IMR-90 (cell line): ENCODE measurements around the gene DNAJC12. TPM values are rescaled to one million over a fixed set of nuclear protein-coding genes. Genes with fewer than 3 reads are reported as not detected.

Experiments
- ATAC-seq: fragments of 200-7000 bp; cut with Tn5 transposase; 2 replicates; pipeline ENCODE4 v1.9.1; 2020; ENCODE audit warnings: low read depth, mild to moderate bottlenecking, moderate library complexity
- BruUV-seq: library from RNA; stranded (reverse); fragments of 400-500 nt; replicated peaks from 2 replicates; lab custom pipeline; 2021; lab: Mats Ljungman, UMichigan
- CTCF ChIA-PET: fragments of 300-600 bp; formaldehyde crosslinking; extraction: SDS; loops from one replicate; lab custom pipeline; 2021; ENCODE audit warnings: antibody characterized with exemption; lab: Yijun Ruan, JAX
- POLR2A ChIA-PET: fragments of 300-600 bp; sonication (Branson Sonifier 250); formaldehyde crosslinking; loops from one replicate; lab custom pipeline; 2022; ENCODE audit warnings: antibody characterized with exemption; ENCODE audit not compliant: unreplicated experiment; lab: Charles Lee
- DNase-seq: peaks from one replicate; pipeline ENCODE4 v3.0.0; 2013
- H2AFZ ChIP-seq: replicated peaks from 2 replicates; pipeline ENCODE3; 2013; ENCODE audit warnings: low read length, mild to moderate bottlenecking; ENCODE audit not compliant: poor library complexity
- H2AK5ac ChIP-seq: 2 replicates; pipeline ENCODE4 v1.6.1; 2013; ENCODE audit warnings: low read depth, low read length, inconsistent platforms
- H2AK9ac ChIP-seq: replicated peaks from 2 replicates; pipeline ENCODE3; 2013; ENCODE audit warnings: mild to moderate bottlenecking, low read depth, low read length, moderate library complexity; ENCODE audit not compliant: poor library complexity
- H2BK120ac ChIP-seq: 2 replicates; pipeline ENCODE4 v1.6.1; 2013; ENCODE audit warnings: low read depth, low read length, inconsistent platforms
- H2BK15ac ChIP-seq: 3 replicates; pipeline ENCODE4 v1.6.1; 2013; ENCODE audit warnings: low read depth, low read length, inconsistent platforms
- H2BK20ac ChIP-seq: 2 replicates; pipeline ENCODE4 v1.6.1; 2013; ENCODE audit warnings: low read depth, mild to moderate bottlenecking, inconsistent platforms, low read length, moderate library complexity
- H2BK5ac ChIP-seq: 2 replicates; pipeline ENCODE4 v1.6.1; 2013; ENCODE audit warnings: mild to moderate bottlenecking, low read depth, low read length, inconsistent platforms; ENCODE audit not compliant: poor library complexity, severe bottlenecking
- H3K14ac ChIP-seq: replicated peaks from 2 replicates; pipeline ENCODE4 v1.6.1; 2013; ENCODE audit warnings: low read depth, low read length, inconsistent platforms
- H3K18ac ChIP-seq: 2 replicates; pipeline ENCODE4 v1.6.1; 2013; ENCODE audit warnings: low read depth, low read length, control low read depth
- H3K23ac ChIP-seq: 2 replicates; pipeline ENCODE4 v1.6.1; 2013; ENCODE audit warnings: low read depth, low read length, inconsistent platforms
- H3K27ac ChIP-seq: 2 replicates; pipeline ENCODE4 v1.5.1; 2013; ENCODE audit warnings: mild to moderate bottlenecking, control low read depth, low read length; ENCODE audit not compliant: insufficient read depth
- H3K27me3 ChIP-seq: 2 replicates; pipeline ENCODE4 v1.6.1; 2013; ENCODE audit warnings: low read length; ENCODE audit not compliant: control insufficient read depth, insufficient read depth
- H3K36me3 ChIP-seq: 2 replicates; pipeline ENCODE4 v1.6.1; 2013; ENCODE audit warnings: low read length, mixed read lengths; ENCODE audit not compliant: control insufficient read depth, insufficient read depth
- H3K4ac ChIP-seq: 2 replicates; pipeline ENCODE4 v1.6.1; 2013; ENCODE audit warnings: low read depth, low read length, inconsistent platforms
- H3K4me1 ChIP-seq: 2 replicates; pipeline ENCODE4 v1.6.1; 2013; ENCODE audit warnings: low read length, mixed read lengths; ENCODE audit not compliant: control insufficient read depth, insufficient read depth
- H3K4me2 ChIP-seq: 2 replicates; pipeline ENCODE4 v1.6.1; 2013; ENCODE audit warnings: low read depth, mild to moderate bottlenecking, control low read depth, low read length, moderate library complexity
- H3K4me3 ChIP-seq: 2 replicates; pipeline ENCODE4 v1.5.1; 2013; ENCODE audit warnings: low read depth, mild to moderate bottlenecking, control low read depth, low read length, moderate library complexity; ENCODE audit not compliant: insufficient read depth
- H3K56ac ChIP-seq: 2 replicates; pipeline ENCODE4 v1.6.1; 2013; ENCODE audit warnings: low read length, inconsistent platforms; ENCODE audit not compliant: insufficient read depth; ENCODE audit errors: extremely low read depth
- H3K79me1 ChIP-seq, 2 experiments: 2 replicates each; pipeline ENCODE4 v1.6.1; 2013; ENCODE audit warnings: low read length in 2 of 2, inconsistent platforms in 1 of 2, low read depth in 1 of 2
- H3K9ac ChIP-seq: 2 replicates; pipeline ENCODE4 v1.6.1; 2013; ENCODE audit warnings: low read depth, low read length, control low read depth
- H3K9me1 ChIP-seq: 2 replicates; pipeline ENCODE4 v1.6.1; 2013; ENCODE audit warnings: low read length, inconsistent platforms; ENCODE audit not compliant: insufficient read depth
- H3K9me3 ChIP-seq: 2 replicates; pipeline ENCODE4 v1.6.1; 2013; ENCODE audit warnings: low read length; ENCODE audit not compliant: control insufficient read depth, insufficient read depth
- H4K20me1 ChIP-seq: 2 replicates; pipeline ENCODE4 v1.6.1; 2013; ENCODE audit warnings: low read length, inconsistent platforms; ENCODE audit not compliant: insufficient read depth
- H4K5ac ChIP-seq: 2 replicates; pipeline ENCODE4 v1.6.1; 2013; ENCODE audit warnings: mild to moderate bottlenecking, low read depth, low read length, control low read depth
- H4K8ac ChIP-seq, 2 experiments: 2 replicates each; pipeline ENCODE4 v1.6.1; 2013; ENCODE audit warnings: low read depth in 2 of 2, low read length in 2 of 2, control low read depth in 1 of 2, inconsistent platforms in 1 of 2
- H4K91ac ChIP-seq: 2 replicates; pipeline ENCODE4 v1.6.1; 2013; ENCODE audit warnings: low read depth, low read length, inconsistent platforms; ENCODE audit not compliant: insufficient read depth
- BHLHE40 ChIP-seq: fragments of 150-350 bp; IDR thresholded peaks from 2 replicates; pipeline ENCODE4 v1.6.1; 2016; ENCODE audit warnings: mild to moderate bottlenecking, low read depth, low read length
- CEBPB ChIP-seq: IDR thresholded peaks from 2 replicates; pipeline ENCODE4 v1.6.1; 2012; ENCODE audit warnings: low read depth, low read length, improper control_type of control experiment
- CHD1 ChIP-seq: IDR thresholded peaks from 2 replicates; pipeline ENCODE4 v1.6.1; 2012; ENCODE audit warnings: low read depth, low read length, improper control_type of control experiment
- FOS ChIP-seq: fragments of 150-350 bp; IDR thresholded peaks from 2 replicates; pipeline ENCODE4 v1.6.1; 2016; ENCODE audit warnings: low read depth, low read length
- MAZ ChIP-seq: IDR thresholded peaks from 2 replicates; pipeline ENCODE4 v1.6.1; 2012; ENCODE audit warnings: low read depth, mild to moderate bottlenecking, low read length, improper control_type of control experiment, moderate library complexity, borderline replicate concordance
- MXI1 ChIP-seq: IDR thresholded peaks from 2 replicates; pipeline ENCODE4 v1.6.1; 2012; ENCODE audit warnings: low read depth, mild to moderate bottlenecking, low read length, moderate library complexity, borderline replicate concordance
- NFE2L2 ChIP-seq: fragments of 150-350 bp; IDR thresholded peaks from 2 replicates; pipeline ENCODE4 v1.6.1; 2016; ENCODE audit warnings: low read depth, mild to moderate bottlenecking, low read length
- RAD21 ChIP-seq: IDR thresholded peaks from 2 replicates; pipeline ENCODE4 v1.6.1; 2012; ENCODE audit warnings: low read length, improper control_type of control experiment
- RCOR1 ChIP-seq: IDR thresholded peaks from 2 replicates; pipeline ENCODE4 v1.6.1; 2012; ENCODE audit warnings: mild to moderate bottlenecking, low read length, improper control_type of control experiment; ENCODE audit not compliant: insufficient replicate concordance
- RFX5 ChIP-seq: IDR thresholded peaks from 2 replicates; pipeline ENCODE4 v1.8.0; 2012; ENCODE audit warnings: low read depth, mild to moderate bottlenecking, low read length, moderate library complexity
- SMC3 ChIP-seq: fragments of 150-350 bp; IDR thresholded peaks from 2 replicates; pipeline ENCODE4 v1.6.1; 2016; ENCODE audit warnings: low read depth, mild to moderate bottlenecking, antibody characterized with exemption, low read length, moderate library complexity
- WGBS, 2 experiments: methylation state at CpG; one replicate each; pipeline versions ENCODE4 v1.1.5 to v1.1.7; 2013; ENCODE audit warnings: missing lambda C conversion rate in 2 of 2; ENCODE audit not compliant: insufficient read length in 1 of 2; ENCODE audit errors: extremely low coverage in 2 of 2; 5-methylcytosine and 5-hydroxymethylcytosine counted together
- dilution Hi-C: fragments of 300-500 bp; cut with HindIII; formaldehyde crosslinking; loops from one replicate; pipeline ENCODE4 v1.14.3; 2018; ENCODE audit warnings: low sequenced_read_pairs; ENCODE audit not compliant: unreplicated experiment
- in situ Hi-C: fragments of 300-500 bp; cut with MboI; formaldehyde crosslinking; loops from 3 replicates; pipeline ENCODE4 v1.14.3; 2019; ENCODE audit warnings: low sequenced_read_pairs, inconsistent platforms, mixed read lengths
- intact Hi-C: fragments of 100-400 bp; cut with micrococcal nuclease; formaldehyde crosslinking; loops from 2 replicates; pipeline ENCODE4 v1.10.0; 2022
- polyA plus RNA-seq, 3 experiments: library from polyadenylated mRNA; depleted of rRNA; stranded (reverse); fragments of >200 nt; gene quantifications; 2 replicates each; pipeline ENCODE4 v1.2.3, GENCODE V29; 2012; ENCODE audit warnings: low replicate concordance in 1 of 3
- total RNA-seq: library from RNA; depleted of rRNA; stranded (reverse); fragments of >200 nt; gene quantifications from 2 replicates; pipeline ENCODE4 v1.2.3, GENCODE V29; 2012
- TF ChIP-seq, protein P1 (sequence below): fragments of 150-350 bp; IDR thresholded peaks from 2 replicates; pipeline ENCODE4 v1.6.1; 2016; ENCODE audit warnings: low read depth, mild to moderate bottlenecking, low read length, moderate library complexity, borderline replicate concordance
- TF ChIP-seq, protein P2 (sequence below): fragments of 150-350 bp; IDR thresholded peaks from 2 replicates; pipeline ENCODE4 v1.6.1; 2017; ENCODE audit warnings: mild to moderate bottlenecking, antibody characterized with exemption, low read length, low read depth
- TF ChIP-seq, protein P3 (sequence below): conservative IDR thresholded peaks from 2 replicates; pipeline ENCODE4 v1.5.1; 2012; ENCODE audit warnings: mild to moderate bottlenecking, low read depth, low read length, improper control_type of control experiment

Gene DNAJC12
- total and polyA plus RNA-seq, 2 of the 4 experiments (the other 2 are of a cell fraction), result 2.3 to 2.9 TPM

DNA sequence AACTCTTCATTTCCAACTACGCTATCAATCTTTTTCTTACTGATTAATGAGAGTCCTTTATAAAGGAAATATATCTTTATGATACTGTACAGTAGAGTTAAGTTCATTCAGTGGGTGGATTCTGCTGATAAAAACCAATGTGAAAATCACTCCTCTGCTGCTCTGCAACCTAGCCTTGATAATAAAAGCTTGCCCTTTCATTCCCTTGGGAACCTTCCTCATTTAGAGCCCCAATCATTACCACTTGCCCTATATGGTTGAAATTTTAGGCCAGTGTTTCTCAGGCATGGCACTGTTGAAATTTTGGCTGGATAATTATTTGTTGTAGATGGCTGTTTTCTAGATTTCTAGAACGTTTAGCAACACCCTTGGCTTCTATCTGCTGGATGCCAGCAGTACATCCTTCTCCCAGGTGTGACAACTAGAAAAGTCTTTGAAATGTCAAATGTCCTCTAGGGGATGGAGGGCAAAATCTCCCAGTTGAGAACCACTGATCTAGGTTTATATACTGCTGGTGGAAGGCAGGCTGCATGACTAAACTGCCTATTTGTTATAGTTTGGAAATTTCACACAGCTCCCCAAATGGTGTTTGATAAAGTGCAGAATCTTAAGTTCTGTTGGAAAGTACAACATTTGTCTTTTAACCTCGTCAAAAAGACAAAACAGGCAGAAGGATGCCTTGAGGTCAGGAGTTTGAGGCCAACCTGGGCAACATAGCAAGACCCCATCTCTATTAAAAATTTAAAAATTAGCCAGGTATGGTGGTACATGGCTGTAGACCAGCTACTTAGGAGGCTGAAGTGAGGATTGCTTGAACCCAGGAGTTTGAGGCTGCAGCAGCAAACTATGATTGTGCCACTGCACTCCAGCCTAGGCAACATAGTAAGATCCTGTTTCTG is 37.6 kb upstream of the DNAJC12 start:
- Histone ChIP-seq H3K4ac (no peak overlapping the region), H3K4me1 (no peaks in the 10 kb centered on the region), H3K9ac (no peak overlapping the region), H3K27ac (no peak overlapping the region), H2AK5ac (no peak overlapping the region), H3K4me3 (no peak overlapping the region), H3K9me1 (no peaks in the 10 kb centered on the region), H3K36me3 (no peaks in the 10 kb centered on the region), H3K4me2 (no peak overlapping the region), H4K5ac (no peak overlapping the region), H3K18ac (no peak overlapping the region), H2BK15ac (no peak overlapping the region), H3K56ac (no peak overlapping the region), H2BK5ac (no peak overlapping the region), H4K8ac (no peak overlapping the region), H2BK20ac (no peak overlapping the region), H4K20me1 (no peaks in the 10 kb centered on the region), H3K9me3 (no peaks in the 10 kb centered on the region), H3K79me1 (no peaks in the 10 kb centered on the region), H2AK9ac (no peak overlapping the region), H4K91ac (no peak overlapping the region), H2AFZ (no peak overlapping the region), H3K14ac (no peak overlapping the region), H2BK120ac (no peak overlapping the region), H3K27me3 (0 out of 2 replicates have a peak, but pooled peaks cover 2% of the 10 kb centered on the region), H3K23ac (no peak overlapping the region)
- BruUV-seq, result no TSS peak
- ATAC-seq (no peak), DNase-seq (no peak)
- in situ Hi-C loops (no loop called here), dilution Hi-C loops (no loop called here), intact Hi-C loops (no loop called here)
- POLR2A ChIA-PET, result no interaction called here
- CTCF ChIA-PET, result no interaction called here
- WGBS, 2 experiments, result no CpG with 5 or more reads among the region's 3 CpGs
- TF ChIP-seq MXI1, result no peak
- TF ChIP-seq MAZ, result no peak
- no peak for TF ChIP-seq CEBPB
- TF ChIP-seq BHLHE40, result no peak
- TF ChIP-seq FOS, result no peak
- no peak for TF ChIP-seq RCOR1
- TF ChIP-seq SMC3, result no peak
- no peak for TF ChIP-seq RAD21
- TF ChIP-seq, protein P1, sequence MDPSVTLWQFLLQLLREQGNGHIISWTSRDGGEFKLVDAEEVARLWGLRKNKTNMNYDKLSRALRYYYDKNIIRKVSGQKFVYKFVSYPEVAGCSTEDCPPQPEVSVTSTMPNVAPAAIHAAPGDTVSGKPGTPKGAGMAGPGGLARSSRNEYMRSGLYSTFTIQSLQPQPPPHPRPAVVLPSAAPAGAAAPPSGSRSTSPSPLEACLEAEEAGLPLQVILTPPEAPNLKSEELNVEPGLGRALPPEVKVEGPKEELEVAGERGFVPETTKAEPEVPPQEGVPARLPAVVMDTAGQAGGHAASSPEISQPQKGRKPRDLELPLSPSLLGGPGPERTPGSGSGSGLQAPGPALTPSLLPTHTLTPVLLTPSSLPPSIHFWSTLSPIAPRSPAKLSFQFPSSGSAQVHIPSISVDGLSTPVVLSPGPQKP, result no peak
- TF ChIP-seq, protein P2, sequence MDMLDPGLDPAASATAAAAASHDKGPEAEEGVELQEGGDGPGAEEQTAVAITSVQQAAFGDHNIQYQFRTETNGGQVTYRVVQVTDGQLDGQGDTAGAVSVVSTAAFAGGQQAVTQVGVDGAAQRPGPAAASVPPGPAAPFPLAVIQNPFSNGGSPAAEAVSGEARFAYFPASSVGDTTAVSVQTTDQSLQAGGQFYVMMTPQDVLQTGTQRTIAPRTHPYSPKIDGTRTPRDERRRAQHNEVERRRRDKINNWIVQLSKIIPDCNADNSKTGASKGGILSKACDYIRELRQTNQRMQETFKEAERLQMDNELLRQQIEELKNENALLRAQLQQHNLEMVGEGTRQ, result no peak
- no peak for TF ChIP-seq NFE2L2
- TF ChIP-seq, protein P3, sequence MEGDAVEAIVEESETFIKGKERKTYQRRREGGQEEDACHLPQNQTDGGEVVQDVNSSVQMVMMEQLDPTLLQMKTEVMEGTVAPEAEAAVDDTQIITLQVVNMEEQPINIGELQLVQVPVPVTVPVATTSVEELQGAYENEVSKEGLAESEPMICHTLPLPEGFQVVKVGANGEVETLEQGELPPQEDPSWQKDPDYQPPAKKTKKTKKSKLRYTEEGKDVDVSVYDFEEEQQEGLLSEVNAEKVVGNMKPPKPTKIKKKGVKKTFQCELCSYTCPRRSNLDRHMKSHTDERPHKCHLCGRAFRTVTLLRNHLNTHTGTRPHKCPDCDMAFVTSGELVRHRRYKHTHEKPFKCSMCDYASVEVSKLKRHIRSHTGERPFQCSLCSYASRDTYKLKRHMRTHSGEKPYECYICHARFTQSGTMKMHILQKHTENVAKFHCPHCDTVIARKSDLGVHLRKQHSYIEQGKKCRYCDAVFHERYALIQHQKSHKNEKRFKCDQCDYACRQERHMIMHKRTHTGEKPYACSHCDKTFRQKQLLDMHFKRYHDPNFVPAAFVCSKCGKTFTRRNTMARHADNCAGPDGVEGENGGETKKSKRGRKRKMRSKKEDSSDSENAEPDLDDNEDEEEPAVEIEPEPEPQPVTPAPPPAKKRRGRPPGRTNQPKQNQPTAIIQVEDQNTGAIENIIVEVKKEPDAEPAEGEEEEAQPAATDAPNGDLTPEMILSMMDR, result no peak
- no peak for TF ChIP-seq CHD1
- TF ChIP-seq RFX5, result no peak
